CD4-positive, alpha-beta T cell (primary cell): ENCODE data around the gene TMEM164. TPM values are rescaled to one million over a fixed set of nuclear protein-coding genes. Genes with fewer than 3 reads are reported as not detected.

Experiments used
- ATAC-seq: fragments of 200-7000 bp; cut with Tn5 transposase; one replicate; pipeline ENCODE4 v1.10.0; 2022; ENCODE audit warnings: mild to moderate bottlenecking; ENCODE audit not compliant: poor library complexity
- CTCF ChIA-PET: fragments of 350-600 bp; sonication (Branson Sonifier 250); formaldehyde crosslinking; loops from one replicate; lab custom pipeline; 2021; ENCODE audit warnings: antibody characterized with exemption, inconsistent platforms; lab: Charles Lee
- POLR2A ChIA-PET: fragments of 350-600 bp; sonication (Branson Sonifier 250); formaldehyde crosslinking; loops from one replicate; lab custom pipeline; 2021; ENCODE audit warnings: antibody characterized with exemption, inconsistent platforms; lab: Charles Lee
- DNase-seq, 14 experiments: peaks; one replicate each; pipeline ENCODE4 v3.0.0-alpha.2; 2013 to 2020; ENCODE audit warnings: mixed read lengths in 2 of 14
- H3K27ac ChIP-seq, 2 donors: one replicate each; pipeline versions ENCODE4 v1.5.1 to v1.7.0; 2013; ENCODE audit warnings: low read length in 2 of 2, low read depth in 1 of 2, mild to moderate bottlenecking in 1 of 2
- H3K27me3 ChIP-seq, 2 experiments: 1 replicate in 1 of 2; 2 replicates in 1 of 2; pipeline versions ENCODE4 v1.6.1 to v1.7.0; 2013; ENCODE audit warnings: low read length in 2 of 2, control low read depth in 1 of 2, mild to moderate bottlenecking in 1 of 2, moderate library complexity in 1 of 2; ENCODE audit not compliant: insufficient read depth in 2 of 2, control insufficient read depth in 1 of 2
- H3K36me3 ChIP-seq: one replicate; pipeline ENCODE4 v1.6.1; 2013; ENCODE audit warnings: low read length, control low read depth; ENCODE audit not compliant: insufficient read depth
- H3K4me1 ChIP-seq: one replicate; pipeline ENCODE4 v1.6.1; 2013; ENCODE audit warnings: low read length, control low read depth; ENCODE audit not compliant: insufficient read depth
- H3K4me3 ChIP-seq: one replicate; pipeline ENCODE4 v1.5.1; 2013; ENCODE audit warnings: mild to moderate bottlenecking, low read length, moderate library complexity
- H3K9me3 ChIP-seq, 2 experiments: 1 replicate in 1 of 2; 2 replicates in 1 of 2; pipeline versions ENCODE4 v1.6.1 to v1.7.0; 2013; ENCODE audit warnings: low read length in 2 of 2, mild to moderate bottlenecking in 2 of 2, control low read depth in 1 of 2, moderate library complexity in 1 of 2; ENCODE audit not compliant: control insufficient read depth in 1 of 2, insufficient read depth in 1 of 2
- H3K27ac Mint-ChIP-seq: one replicate; pipeline ENCODE4 v1.8.0; 2020; ENCODE audit warnings: mixed read lengths
- H3K27me3 Mint-ChIP-seq: one replicate; pipeline ENCODE4 v1.8.0; 2021; ENCODE audit warnings: mixed read lengths
- H3K36me3 Mint-ChIP-seq: one replicate; pipeline ENCODE4 v1.8.0; 2021; ENCODE audit warnings: low read depth, mixed read lengths
- H3K4me1 Mint-ChIP-seq: one replicate; pipeline ENCODE4 v1.8.0; 2021; ENCODE audit warnings: low read depth, mixed read lengths
- H3K4me3 Mint-ChIP-seq: one replicate; pipeline ENCODE4 v1.8.0; 2020; ENCODE audit warnings: mild to moderate bottlenecking, mixed read lengths
- H3K9me3 Mint-ChIP-seq: one replicate; pipeline ENCODE4 v1.8.0; 2020; ENCODE audit warnings: mixed read lengths
- CTCF ChIP-seq: fragments of 200-600 bp; IDR thresholded peaks from one replicate; pipeline ENCODE4 v1.8.0; 2022; ENCODE audit warnings: antibody characterized with exemption, mild to moderate bottlenecking
- intact Hi-C, 2 experiments: fragments of 100-400 bp; cut with DNase I in 1 of 2; cut with micrococcal nuclease in 1 of 2; formaldehyde crosslinking; loops; one replicate each; pipeline versions ENCODE4 v1.15.1 to v1.9.0; 2023 to 2025; cut with DNase I, micrococcal nuclease
- total RNA-seq, 174 experiments: library from RNA in 2 of 174; stranded (reverse) in 2 of 174; gene quantifications; one replicate each; pipeline ENCODE4 v1.2.3 and lab custom pipeline; 2021 to 2026

Gene TMEM164
- total RNA-seq, 2 experiments from 2014 or later, result 11.1 to 13.4 TPM

- no peaks in the 10 kb centered on the region for H3K27me3 Mint-ChIP-seq
- intact Hi-C loops, result loop anchor here in 1 of 2 experiments (5.0 to 10.0 kb wide), 2 partner anchors 36 to 63 kb away; no protein-coding TSS in a partner anchor
- POLR2A ChIA-PET, result no interaction called here
- no peak overlapping the region for H3K27ac Mint-ChIP-seq
- no peaks in the 10 kb centered on the region for H3K9me3 ChIP-seq
- H3K4me1 Mint-ChIP-seq, result peaks cover 15% of the 10 kb centered on the region
- H3K27me3 ChIP-seq, result no peaks in the 10 kb centered on the region
- H3K4me1 ChIP-seq, result no peaks in the 10 kb centered on the region
- ATAC-seq, result no peak
- no peaks in the 10 kb centered on the region for H3K9me3 Mint-ChIP-seq
- H3K4me3 Mint-ChIP-seq, result no peak overlapping the region
- CTCF ChIA-PET, result no interaction called here
- no peaks in the 10 kb centered on the region for H3K36me3 ChIP-seq
- TF ChIP-seq CTCF, result no peak
- no peak overlapping the region for H3K4me3 ChIP-seq
- no peak overlapping the region for H3K27ac ChIP-seq
- H3K36me3 Mint-ChIP-seq, result peaks cover 17% of the 10 kb centered on the region
- DNase-seq, result no peak
Measured at GRCh38 chrX:110211340-110211739, 208.4 kb downstream of the TMEM164 start.

GRCh38 chrX:110212299-110212698 is 209.4 kb downstream of the TMEM164 start:
- ChIA-PET POLR2A (no interaction called here), CTCF (no interaction called here)

GRCh38 chrX:110213183-110213582 is 210.3 kb downstream of the TMEM164 start:
- ChIA-PET CTCF (no interaction called here), POLR2A (no interaction called here)
- no peak overlapping the region for H3K27ac ChIP-seq
- no peaks in the 10 kb centered on the region for H3K4me1 ChIP-seq
- TF ChIP-seq CTCF, result no peak
- no peaks in the 10 kb centered on the region for H3K9me3 ChIP-seq
- H3K36me3 ChIP-seq, result no peaks in the 10 kb centered on the region
- Mint-ChIP-seq H3K27me3 (no peaks in the 10 kb centered on the region), H3K4me1 (peaks cover 29% of the 10 kb centered on the region), H3K36me3 (peaks cover 24% of the 10 kb centered on the region), H3K4me3 (no peak overlapping the region), H3K9me3 (no peaks in the 10 kb centered on the region), H3K27ac (no peak overlapping the region)
- no peak for ATAC-seq
- no peak overlapping the region for H3K4me3 ChIP-seq
- no peak for DNase-seq
- H3K27me3 ChIP-seq, result no peaks in the 10 kb centered on the region
- intact Hi-C loops, result loop anchor here in 1 of 2 experiments (5.0 to 10.0 kb wide), 2 partner anchors 34 to 62 kb away; no protein-coding TSS in a partner anchor

More at GRCh38 chrX:110212299-110212698, 209.4 kb downstream of the TMEM164 start:
- H3K27me3 ChIP-seq, result no peaks in the 10 kb centered on the region
- Mint-ChIP-seq H3K9me3 (no peaks in the 10 kb centered on the region), H3K27ac (no peak overlapping the region), H3K4me1 (peaks cover 20% of the 10 kb centered on the region), H3K4me3 (no peak overlapping the region), H3K27me3 (no peaks in the 10 kb centered on the region), H3K36me3 (peaks cover 21% of the 10 kb centered on the region)
- DNase-seq, result no peak
- no peak overlapping the region for H3K27ac ChIP-seq
- no peaks in the 10 kb centered on the region for H3K36me3 ChIP-seq
- ATAC-seq, result no peak
- no peak overlapping the region for H3K4me3 ChIP-seq
- H3K9me3 ChIP-seq, result no peaks in the 10 kb centered on the region
- intact Hi-C loops, result loop anchor here in 1 of 2 experiments (5.0 to 10.0 kb wide), 2 partner anchors 35 to 63 kb away; no protein-coding TSS in a partner anchor
- TF ChIP-seq CTCF, result no peak
- no peaks in the 10 kb centered on the region for H3K4me1 ChIP-seq
